SKM-1 treated with dmso at 0.1 percent for 144 hours (cell line): Measurements from ENCODE around the gene TSPAN31.
A peak's percentile ranks its signal among the peaks of the same experiment; 100 is the strongest.
"Not testable (repeated sequence)": the region's sequence is repeated elsewhere in the genome, so short reads cannot be mapped to it uniquely, and the experiment has no call there.

Experiments used
- DNase-seq: peaks from one replicate; lab custom pipeline; 2025; ENCODE audit not compliant: unreplicated experiment; lab: John Stamatoyannopoulos, UW

The TSPAN31 gene

GRCh38 chr12:57744777-57745484 is at the start of gene TSPAN31:
TSPAN31 (plus strand) TSS chr12:57745039; CDS start chr12:57745155, 116 bp downstream.
- peak; percentile 85 for DNase-seq

GRCh38 chr12:57695770-57696432 is 48.9 kb upstream of the TSPAN31 start:
- no peak for DNase-seq

- DNase-seq, result no peak
Observed at GRCh38 chr12:57697076-57697475, 47.8 kb upstream of the TSPAN31 start.

- no peak for DNase-seq
Observed at GRCh38 chr12:57698414-57698813, 46.4 kb upstream of the TSPAN31 start.

- no peak for DNase-seq
Observed at GRCh38 chr12:57700317-57700716, 44.5 kb upstream of the TSPAN31 start.

- no peak for DNase-seq
Observed at GRCh38 chr12:57707250-57707649, 37.6 kb upstream of the TSPAN31 start.

GRCh38 chr12:57708296-57708695 is 36.5 kb upstream of the TSPAN31 start:
- no peak for DNase-seq

- DNase-seq, result no peak
Observed at GRCh38 chr12:57712701-57713100, 32.1 kb upstream of the TSPAN31 start.

GRCh38 chr12:57713209-57713608 is 31.6 kb upstream of the TSPAN31 start:
- no peak for DNase-seq

- not testable (repeated sequence) for DNase-seq
Observed at GRCh38 chr12:57715036-57715748, 29.6 kb upstream of the TSPAN31 start.

- no peak for DNase-seq
Observed at GRCh38 chr12:57715786-57716185, 29.1 kb upstream of the TSPAN31 start.

GRCh38 chr12:57716305-57716704 is 28.5 kb upstream of the TSPAN31 start:
- no peak for DNase-seq

GRCh38 chr12:57717131-57717530 is 27.7 kb upstream of the TSPAN31 start:
- DNase-seq, result no peak

- no peak for DNase-seq
Observed at GRCh38 chr12:57717846-57718640, 26.8 kb upstream of the TSPAN31 start.

GRCh38 chr12:57718641-57719528 is 26.0 kb upstream of the TSPAN31 start:
- DNase-seq, result no peak

GRCh38 chr12:57719777-57720605 is 24.8 kb upstream of the TSPAN31 start:
- no peak for DNase-seq

GRCh38 chr12:57720606-57721595 is 23.9 kb upstream of the TSPAN31 start:
- no peak for DNase-seq
